ENCODE data around the gene DNAJB14. TPM values are rescaled to one million over a fixed set of nuclear protein-coding genes. Genes with fewer than 3 reads are reported as not detected.

DNAJB14 gene
- polyA plus RNA-seq, 1 of the 3 experiments (the other 2 are of a cell fraction): 23.8 TPM

DNA sequence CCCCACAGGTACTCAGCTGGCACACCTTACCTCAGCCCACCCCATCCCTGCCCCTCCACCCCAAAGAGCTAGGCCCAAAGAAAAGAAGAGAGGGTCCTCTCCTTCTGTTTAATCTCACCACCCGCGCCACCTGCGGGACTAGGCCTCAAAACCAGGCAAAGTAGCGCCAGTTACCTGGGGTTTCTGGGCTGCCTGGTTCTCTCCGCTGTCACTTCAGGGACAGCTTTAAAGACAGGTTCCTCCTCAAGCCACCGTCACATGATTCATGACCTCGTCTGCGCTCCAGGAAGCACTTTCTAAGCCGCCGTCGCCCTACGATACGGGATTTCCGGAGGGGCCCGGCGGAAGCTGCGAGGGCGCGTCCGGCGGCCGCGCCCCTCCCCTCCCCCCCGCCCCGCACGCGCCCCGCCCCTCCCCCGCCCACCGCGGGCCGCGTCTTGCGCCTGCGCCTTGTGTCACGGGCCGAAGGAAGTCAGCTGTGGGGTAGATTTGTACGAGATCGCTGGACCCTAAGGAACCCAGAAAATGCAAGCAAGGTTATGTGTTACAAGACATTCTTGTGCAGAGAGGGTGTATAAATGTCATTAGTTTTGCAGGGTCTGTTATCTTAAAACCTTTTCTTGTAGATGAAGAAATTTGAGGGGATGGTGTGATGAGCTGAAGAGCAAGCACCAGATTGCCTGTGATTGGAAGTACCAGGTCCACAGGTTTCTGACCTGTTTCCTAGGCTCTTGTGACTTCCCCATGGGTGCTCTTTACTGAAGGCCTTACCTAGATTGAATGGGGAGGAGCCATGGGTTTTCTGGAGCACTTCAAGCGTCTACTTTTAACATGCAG, 52.0 kb downstream of the DNAJB14 start, which contains the start of gene LAMTOR3 (continued):
- TF ChIP-seq, protein P1, sequence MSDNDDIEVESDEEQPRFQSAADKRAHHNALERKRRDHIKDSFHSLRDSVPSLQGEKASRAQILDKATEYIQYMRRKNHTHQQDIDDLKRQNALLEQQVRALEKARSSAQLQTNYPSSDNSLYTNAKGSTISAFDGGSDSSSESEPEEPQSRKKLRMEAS (IDR thresholded peaks at IDR 0.05; ENCODE audit: low read depth): peak; percentile 80
- TF ChIP-seq ZBTB33 (IDR thresholded peaks at IDR 0.05; ENCODE audit: borderline replicate concordance, low read depth): no peak
- peak; percentile 60 for TF ChIP-seq CHD2 (IDR thresholded peaks at IDR 0.05; ENCODE audit: low read length, partially characterized antibody)
- no peak for TF ChIP-seq EP300 (IDR thresholded peaks at IDR 0.05; ENCODE audit: borderline replicate concordance in 1 of 2, low read depth in 1 of 2, low read length in 1 of 2)
- TF ChIP-seq, protein P2, sequence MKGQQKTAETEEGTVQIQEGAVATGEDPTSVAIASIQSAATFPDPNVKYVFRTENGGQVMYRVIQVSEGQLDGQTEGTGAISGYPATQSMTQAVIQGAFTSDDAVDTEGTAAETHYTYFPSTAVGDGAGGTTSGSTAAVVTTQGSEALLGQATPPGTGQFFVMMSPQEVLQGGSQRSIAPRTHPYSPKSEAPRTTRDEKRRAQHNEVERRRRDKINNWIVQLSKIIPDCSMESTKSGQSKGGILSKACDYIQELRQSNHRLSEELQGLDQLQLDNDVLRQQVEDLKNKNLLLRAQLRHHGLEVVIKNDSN (IDR thresholded peaks at IDR 0.05; ENCODE audit: borderline replicate concordance, low read depth): peak; percentile 94
- no peak for TF ChIP-seq RFX5 (IDR thresholded peaks at IDR 0.05; ENCODE audit: low read length)
- TF ChIP-seq TEAD4 (IDR thresholded peaks at IDR 0.05; ENCODE audit: borderline replicate concordance, insufficient read depth): no peak
- no peak for TF ChIP-seq RCOR1 (IDR thresholded peaks at IDR 0.05; ENCODE audit: low read length)

DNA sequence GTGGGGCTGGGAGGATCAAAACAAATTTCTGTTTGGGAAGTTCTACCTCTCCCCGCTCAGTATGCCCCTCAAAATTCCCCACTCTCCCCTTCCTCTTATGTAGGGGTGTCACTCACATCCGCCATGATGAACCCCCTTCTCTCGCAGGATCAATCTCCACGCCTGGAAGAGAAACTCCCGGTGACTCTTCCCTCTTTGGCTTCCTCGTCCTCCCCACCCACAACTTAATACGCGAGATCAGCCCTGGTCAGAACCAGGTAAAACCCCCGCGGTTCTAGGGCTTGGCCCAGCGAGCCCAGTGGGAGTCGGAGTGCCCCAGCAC, 52.6 kb downstream of the DNAJB14 start:
- Histone ChIP-seq H3K27me3 (ENCODE audit: insufficient read depth) (no peaks in the 10 kb centered on the region), H3K4me3 (ENCODE audit: low read depth in 2 of 2, low read length in 1 of 2) (peak overlapping the region; percentile 95 to 98), H3K79me2 (ENCODE audit: insufficient read depth) (peaks cover 54% of the 10 kb centered on the region), H3F3A (replicated peaks; ENCODE audit: insufficient read depth) (peaks cover 23% of the 10 kb centered on the region), H3K9me3 (no peaks in the 10 kb centered on the region), H3K4me1 (ENCODE audit: control insufficient read depth in 1 of 2, insufficient read depth in 2 of 2, low read depth in 1 of 2, low read length in 1 of 2) (no peaks in the 10 kb centered on the region; a peak in 2 of 4 replicates), H2AFZ (ENCODE audit: low read depth) (peak overlapping the region; percentile 93), H3K36me3 (replicated peaks in 1 of 2; ENCODE audit: control insufficient read depth in 1 of 2, insufficient read depth in 2 of 2, low read length in 1 of 2) (peaks cover 34 to 43% of the 10 kb centered on the region in 2 experiments), H3K9me2 (no peaks in the 10 kb centered on the region), H3K4me2 (peak overlapping the region; percentile 92), H4K20me1 (ENCODE audit: insufficient read depth) (no peaks in the 10 kb centered on the region), H3K9ac (peak overlapping the region; percentile 89), H3K27ac (ENCODE audit: low read depth in 2 of 2, low read length in 1 of 2) (peak overlapping the region; percentile 66 to 72)
- CTCF ChIA-PET: interaction anchor here (1.3 to 3.7 kb wide), 2 partner anchors 54 to 86 kb away, joined by 5 to 18 read pairs; partner anchors contain the start of gene DNAJB14
- 2% methylated on average over 8 of the region's 12 CpGs for WGBS (ENCODE audit: low lambda C conversion rate)
- TF ChIP-seq, protein P2 (IDR thresholded peaks at IDR 0.05; ENCODE audit: borderline replicate concordance, low read depth): no peak
- TF ChIP-seq POLR2AphosphoS5 (IDR thresholded peaks at IDR 0.05; ENCODE audit: low read depth, low read length) (no peak), ELF1 (IDR thresholded peaks at IDR 0.05) (no peak), FOSL2 (IDR thresholded peaks at IDR 0.05; ENCODE audit: borderline replicate concordance, low read depth) (no peak), RFX5 (IDR thresholded peaks at IDR 0.05; ENCODE audit: low read length) (no peak), JUND (IDR thresholded peaks at IDR 0.05) (no peak), FOXM1 (IDR thresholded peaks at IDR 0.05; ENCODE audit: low read depth) (no peak), YY1 (IDR thresholded peaks at IDR 0.05; ENCODE audit: low read depth) (no peak), MEF2A (IDR thresholded peaks at IDR 0.05; ENCODE audit: borderline replicate concordance, low read depth) (no peak)
- TF ChIP-seq, protein P1 (IDR thresholded peaks at IDR 0.05; ENCODE audit: low read depth): no peak
- POLR2A ChIA-PET: interaction anchor here (1.1 to 2.0 kb wide), 5 partner anchors 9 to 330 kb away, joined by 3 to 16 read pairs (median 9); partner anchors contain the start of genes DNAJB14 and TRMT10A
- no peak for DNase-seq

Measured in SK-N-SH (cell line).